ENCODE measurements around the gene EARS2.

Gene EARS2

DNA sequence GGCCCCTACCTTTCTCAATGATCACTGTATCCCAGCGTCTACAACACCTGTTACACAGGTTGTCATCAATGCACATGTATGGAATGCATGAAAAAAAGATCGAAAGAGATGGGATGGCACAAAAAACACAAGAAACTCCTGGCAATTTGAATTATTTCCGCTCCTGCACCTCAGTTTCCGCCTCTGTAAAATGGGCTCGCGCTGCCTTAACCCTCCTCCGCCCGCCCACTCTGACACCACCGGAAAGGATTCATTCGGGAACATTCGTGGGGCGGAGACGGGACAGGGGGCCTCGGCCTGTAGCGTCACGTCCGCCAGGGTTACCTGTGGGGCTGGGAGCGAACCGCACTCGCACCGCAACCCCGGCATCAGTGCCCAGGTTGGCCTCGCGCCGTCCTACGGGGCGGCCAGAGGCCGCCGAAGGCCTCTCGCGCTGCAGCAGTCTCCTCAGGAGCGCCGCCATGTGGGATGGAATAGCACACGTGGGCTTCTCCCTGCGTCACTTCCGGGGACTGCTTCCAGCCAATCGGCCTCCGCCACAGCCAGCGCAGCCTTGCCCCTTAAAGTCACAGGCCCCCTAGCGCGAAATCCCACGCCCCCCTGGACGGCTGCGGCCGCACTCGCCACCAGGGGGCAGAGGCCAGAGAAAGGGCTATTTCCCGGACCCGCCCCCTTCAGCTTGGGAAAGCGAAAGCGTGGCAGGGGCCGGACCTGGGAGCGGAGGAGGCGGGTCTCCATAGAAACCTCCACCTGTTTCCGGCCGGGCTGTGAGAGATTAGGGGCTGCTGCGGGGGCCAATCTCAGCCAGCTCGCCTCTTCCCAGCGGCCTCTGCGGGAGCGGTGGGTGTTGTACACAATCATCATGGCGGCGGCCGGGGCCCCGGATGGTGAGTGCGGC is at the start of gene EARS2, which contains the start of gene UBFD1:
TSS of gene EARS2 (minus strand) at position 470 of the 898 bp plus-strand sequence. CDS start at position 463, 7 bp downstream.
TSS of gene UBFD1 (plus strand) at position 847 of the 898 bp plus-strand sequence. CDS start at position 863, 16 bp downstream.
- DNase-seq (ENCODE audit: low read depth) = peak; percentile 92
- TF ChIP-seq, protein P1, sequence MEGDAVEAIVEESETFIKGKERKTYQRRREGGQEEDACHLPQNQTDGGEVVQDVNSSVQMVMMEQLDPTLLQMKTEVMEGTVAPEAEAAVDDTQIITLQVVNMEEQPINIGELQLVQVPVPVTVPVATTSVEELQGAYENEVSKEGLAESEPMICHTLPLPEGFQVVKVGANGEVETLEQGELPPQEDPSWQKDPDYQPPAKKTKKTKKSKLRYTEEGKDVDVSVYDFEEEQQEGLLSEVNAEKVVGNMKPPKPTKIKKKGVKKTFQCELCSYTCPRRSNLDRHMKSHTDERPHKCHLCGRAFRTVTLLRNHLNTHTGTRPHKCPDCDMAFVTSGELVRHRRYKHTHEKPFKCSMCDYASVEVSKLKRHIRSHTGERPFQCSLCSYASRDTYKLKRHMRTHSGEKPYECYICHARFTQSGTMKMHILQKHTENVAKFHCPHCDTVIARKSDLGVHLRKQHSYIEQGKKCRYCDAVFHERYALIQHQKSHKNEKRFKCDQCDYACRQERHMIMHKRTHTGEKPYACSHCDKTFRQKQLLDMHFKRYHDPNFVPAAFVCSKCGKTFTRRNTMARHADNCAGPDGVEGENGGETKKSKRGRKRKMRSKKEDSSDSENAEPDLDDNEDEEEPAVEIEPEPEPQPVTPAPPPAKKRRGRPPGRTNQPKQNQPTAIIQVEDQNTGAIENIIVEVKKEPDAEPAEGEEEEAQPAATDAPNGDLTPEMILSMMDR (IDR thresholded peaks at IDR 0.05; ENCODE audit: control insufficient read depth, insufficient read depth, low read depth, low read length, missing control alignments) = peak; percentile 91
- peak within 1 kb of the TSS; percentile 96 for H3K4me3 ChIP-seq (ENCODE audit: control insufficient read depth, low read depth, low read length)

GRCh38 chr16:23597003-23597756 is 40.0 kb upstream of the EARS2 start:
- H3K4me3 ChIP-seq (ENCODE audit: control insufficient read depth, low read depth, low read length) = no peak overlapping the region
- TF ChIP-seq, protein P1 (IDR thresholded peaks at IDR 0.05; ENCODE audit: control insufficient read depth, insufficient read depth, low read depth, low read length, missing control alignments) = no peak
- no peak for DNase-seq (ENCODE audit: low read depth)

DNA sequence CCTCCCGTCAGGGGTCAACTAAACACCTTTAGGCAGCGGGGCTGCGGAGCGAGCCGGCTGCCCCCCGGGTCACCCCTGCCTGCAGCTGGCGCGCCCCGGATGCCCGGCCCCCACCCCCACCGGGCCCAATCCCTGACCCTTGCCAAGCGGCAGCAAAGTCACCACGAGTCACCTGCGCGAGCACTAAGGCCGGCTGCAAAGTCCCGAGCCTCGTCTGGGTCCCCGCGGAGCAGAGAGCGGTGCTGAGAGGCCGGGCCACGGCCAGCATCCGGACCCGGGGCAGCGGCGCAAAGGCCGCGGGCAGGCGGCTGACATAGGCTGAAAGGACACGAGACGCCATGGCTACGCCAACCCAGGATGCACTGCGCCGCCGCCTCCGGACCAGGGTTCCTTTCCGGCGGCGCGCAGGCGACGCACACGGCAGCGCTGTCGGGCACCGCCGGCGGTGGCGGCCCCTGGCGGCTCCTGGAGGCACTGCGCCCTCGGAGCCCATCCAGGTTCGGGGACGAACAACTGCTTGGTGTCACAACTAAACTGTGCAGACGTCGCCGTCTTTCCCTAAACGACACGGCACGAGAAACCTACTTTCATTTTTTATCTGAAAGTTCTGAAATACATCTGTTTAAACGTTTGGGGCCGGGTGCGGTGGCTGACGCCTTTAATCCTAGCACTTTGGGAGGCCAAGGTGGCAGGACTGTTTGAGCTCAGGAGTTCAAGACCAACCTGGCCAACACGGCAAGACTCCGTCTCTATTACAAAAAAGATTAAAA is 39.0 kb upstream of the EARS2 start, which contains the start of gene NDUFAB1:
TSS of gene NDUFAB1 (minus strand) at position 366 of the 770 bp plus-strand sequence. CDS start at position 340, 26 bp downstream.
- peak within 1 kb of the TSS; percentile 74 for H3K4me3 ChIP-seq (ENCODE audit: control insufficient read depth, low read depth, low read length)
- TF ChIP-seq, protein P1 (IDR thresholded peaks at IDR 0.05; ENCODE audit: control insufficient read depth, insufficient read depth, low read depth, low read length, missing control alignments) = peak; percentile 59
- DNase-seq (ENCODE audit: low read depth) = peak; percentile 34

GRCh38 chr16:23595246-23595950 is 38.2 kb upstream of the EARS2 start:
- no peak for DNase-seq (ENCODE audit: low read depth)
- TF ChIP-seq, protein P1 (IDR thresholded peaks at IDR 0.05; ENCODE audit: control insufficient read depth, insufficient read depth, low read depth, low read length, missing control alignments) = no peak
- H3K4me3 ChIP-seq (ENCODE audit: control insufficient read depth, low read depth, low read length) = peak overlapping the region; percentile 74

DNA sequence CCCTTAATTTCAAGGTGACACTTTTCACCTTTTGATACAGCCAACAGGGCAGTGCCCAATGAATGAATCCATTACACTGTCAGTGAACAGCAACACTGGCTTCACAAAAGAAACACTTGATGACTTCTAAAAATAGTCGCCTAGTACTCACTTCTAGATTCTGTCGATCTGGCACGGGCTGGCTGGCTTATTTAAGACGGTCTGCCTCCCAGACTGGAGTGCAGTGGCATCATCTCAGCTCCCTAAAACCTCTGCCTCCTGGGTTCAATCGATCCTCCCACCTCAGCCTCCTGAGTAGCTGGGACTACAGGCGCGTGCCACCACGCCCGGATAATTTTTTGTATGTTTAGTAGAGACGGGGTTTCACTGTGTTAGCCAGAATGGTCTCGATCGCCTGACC is 37.0 kb upstream of the EARS2 start:
- no peak for DNase-seq (ENCODE audit: low read depth)
- TF ChIP-seq, protein P1 (IDR thresholded peaks at IDR 0.05; ENCODE audit: control insufficient read depth, insufficient read depth, low read depth, low read length, missing control alignments) = no peak
- H3K4me3 ChIP-seq (ENCODE audit: control insufficient read depth, low read depth, low read length) = no peak overlapping the region

Data from AG09309 (cell line).